K562 (cell line): ENCODE data around the gene FAM110D. TPM values are rescaled to one million over a fixed set of nuclear protein-coding genes. Genes with fewer than 3 reads are reported as not detected.

Source experiments
- C11orf30 ChIP-seq: fragments of 450-650 bp; IDR thresholded peaks from 2 replicates; pipeline ENCODE4 v1.6.1; 2016; ENCODE audit warnings: low read depth, mild to moderate bottlenecking
- COPS2 ChIP-seq: fragments of 450-650 bp; conservative IDR thresholded peaks from 2 replicates; pipeline ENCODE4 v1.6.1; 2016; ENCODE audit warnings: mild to moderate bottlenecking, moderate library complexity
- MAFG ChIP-seq: fragments of 450-650 bp; conservative IDR thresholded peaks from 2 replicates; pipeline ENCODE4 v1.6.1; 2016; ENCODE audit warnings: missing genetic modification characterization, missing compliant biosample characterization
- MYBL2 ChIP-seq, 2 experiments: fragments of 450-650 bp in 1 of 2; sonication (generic) in 1 of 2; formaldehyde crosslinking in 1 of 2; IDR thresholded peaks; 2 replicates each; pipeline versions ENCODE4 v1.6.1 to v1.8.1; 2017 to 2022; ENCODE audit warnings: borderline replicate concordance in 1 of 2, inconsistent platforms in 1 of 2, low read depth in 1 of 2, mild to moderate bottlenecking in 1 of 2, missing genetic modification reagents in 1 of 2, moderate library complexity in 1 of 2
- NR0B1 ChIP-seq: fragments of 450-650 bp; IDR thresholded peaks from one replicate; pipeline ENCODE4 v1.6.1; 2018; ENCODE audit warnings: mild to moderate bottlenecking, moderate library complexity; ENCODE audit not compliant: partially characterized antibody
- PHF21A ChIP-seq: fragments of 450-650 bp; IDR thresholded peaks from 2 replicates; pipeline ENCODE4 v1.6.1; 2017; ENCODE audit warnings: low read depth, borderline replicate concordance
- PPARD ChIP-seq: fragments of 250-450 bp; sonication (Bioruptor Pico); IDR thresholded peaks from 2 replicates; pipeline ENCODE4 v1.8.0; 2022; ENCODE audit warnings: inconsistent platforms, mild to moderate bottlenecking, moderate library complexity
- RB1 ChIP-seq: fragments of 450-650 bp; IDR thresholded peaks from 2 replicates; pipeline ENCODE4 v1.6.1; 2017; ENCODE audit warnings: low read depth, mild to moderate bottlenecking
- RBM39 ChIP-seq: fragments of 200-400 bp; formaldehyde crosslinking; optimal IDR thresholded peaks from 2 replicates; pipeline ENCODE3; 2018; ENCODE audit warnings: low read depth, low read length
- RFX7 ChIP-seq: fragments of 250-450 bp; sonication (Bioruptor Pico); IDR thresholded peaks from 2 replicates; pipeline ENCODE4 v1.5.1; 2021; ENCODE audit warnings: mild to moderate bottlenecking
- SMC3 ChIP-seq: conservative IDR thresholded peaks from 2 replicates; pipeline ENCODE4 v1.6.1; 2011; ENCODE audit warnings: low read depth, low read length, improper control_type of control experiment; ENCODE audit not compliant: insufficient read depth
- TBP ChIP-seq: optimal IDR thresholded peaks from 2 replicates; pipeline ENCODE3; 2011; ENCODE audit warnings: low read depth, low read length, improper control_type of control experiment
- TCFL5 ChIP-seq: fragments of 250-450 bp; sonication (Bioruptor Pico); conservative IDR thresholded peaks from 2 replicates; pipeline ENCODE4 v1.6.1; 2021; ENCODE audit warnings: mild to moderate bottlenecking, moderate library complexity, matching md5 sums
- ZFPM2 ChIP-seq: fragments of 250-450 bp; sonication (Bioruptor Pico); IDR thresholded peaks from 2 replicates; pipeline ENCODE4 v1.5.1; 2022; ENCODE audit warnings: mild to moderate bottlenecking
- ZNF311 ChIP-seq: fragments of 250-450 bp; sonication (Bioruptor Pico); IDR thresholded peaks from 2 replicates; pipeline ENCODE4 v1.4.0; 2020; ENCODE audit warnings: mild to moderate bottlenecking, moderate library complexity
- ZNF584 ChIP-seq: fragments of 200-800 bp; sonication (Bioruptor generic); IDR thresholded peaks from 2 replicates; pipeline ENCODE4 v1.6.1; 2016; ENCODE audit warnings: low read depth, mild to moderate bottlenecking, missing genetic modification characterization, missing compliant biosample characterization
- ZNF592 ChIP-seq: fragments of 450-650 bp; IDR thresholded peaks from 2 replicates; pipeline ENCODE4 v1.6.1; 2017; ENCODE audit warnings: antibody characterized with exemption, mild to moderate bottlenecking
- polyA plus RNA-seq, 8 experiments: library from polyadenylated mRNA; depleted of rRNA in 4 of 8; stranded (reverse) in 5 of 8; unstranded in 3 of 8; fragments of >200 nt; fragmentation: Nextera tagmentation in 2 of 8; fragmentation: Illumina TruSeq in 1 of 8; extraction: Ambion mirVana in 2 of 8; extraction: Trizol in 1 of 8; gene quantifications; 2 replicates each; pipeline versions ENCODE4 v1.2.1 to v1.2.3, GENCODE V29; 2011 to 2014; ENCODE audit warnings: inconsistent platforms in 1 of 8, missing spikeins in 1 of 8
- total RNA-seq, 7 experiments: library from RNA; depleted of rRNA in 6 of 7; stranded (reverse); fragments of >200 nt in 6 of 7; fragmentation: Illumina TruSeq in 2 of 7; extraction: Trizol in 2 of 7; gene quantifications; 2 replicates each; pipeline versions ENCODE4 v1.2.1 to v1.2.3, GENCODE V29; 2011 to 2021; ENCODE audit warnings: low replicate concordance in 1 of 7
- TF ChIP-seq, protein P1 (sequence below): conservative IDR thresholded peaks from 2 replicates; pipeline ENCODE4 v1.6.1; 2011; ENCODE audit warnings: low read depth, mild to moderate bottlenecking, low read length; ENCODE audit not compliant: control insufficient read depth
- TF ChIP-seq, protein P2 (sequence below): fragments of 250-450 bp; sonication (Bioruptor Pico); IDR thresholded peaks from 2 replicates; pipeline ENCODE4 v1.5.1; 2021; ENCODE audit warnings: mild to moderate bottlenecking

The FAM110D gene
- total and polyA plus RNA-seq, 9 of the 15 experiments (the other 6 are each of a cell fraction or from before 2014, with no cell fraction given), result 0.04 to 1.1 (median 0.33) TPM

DNA sequence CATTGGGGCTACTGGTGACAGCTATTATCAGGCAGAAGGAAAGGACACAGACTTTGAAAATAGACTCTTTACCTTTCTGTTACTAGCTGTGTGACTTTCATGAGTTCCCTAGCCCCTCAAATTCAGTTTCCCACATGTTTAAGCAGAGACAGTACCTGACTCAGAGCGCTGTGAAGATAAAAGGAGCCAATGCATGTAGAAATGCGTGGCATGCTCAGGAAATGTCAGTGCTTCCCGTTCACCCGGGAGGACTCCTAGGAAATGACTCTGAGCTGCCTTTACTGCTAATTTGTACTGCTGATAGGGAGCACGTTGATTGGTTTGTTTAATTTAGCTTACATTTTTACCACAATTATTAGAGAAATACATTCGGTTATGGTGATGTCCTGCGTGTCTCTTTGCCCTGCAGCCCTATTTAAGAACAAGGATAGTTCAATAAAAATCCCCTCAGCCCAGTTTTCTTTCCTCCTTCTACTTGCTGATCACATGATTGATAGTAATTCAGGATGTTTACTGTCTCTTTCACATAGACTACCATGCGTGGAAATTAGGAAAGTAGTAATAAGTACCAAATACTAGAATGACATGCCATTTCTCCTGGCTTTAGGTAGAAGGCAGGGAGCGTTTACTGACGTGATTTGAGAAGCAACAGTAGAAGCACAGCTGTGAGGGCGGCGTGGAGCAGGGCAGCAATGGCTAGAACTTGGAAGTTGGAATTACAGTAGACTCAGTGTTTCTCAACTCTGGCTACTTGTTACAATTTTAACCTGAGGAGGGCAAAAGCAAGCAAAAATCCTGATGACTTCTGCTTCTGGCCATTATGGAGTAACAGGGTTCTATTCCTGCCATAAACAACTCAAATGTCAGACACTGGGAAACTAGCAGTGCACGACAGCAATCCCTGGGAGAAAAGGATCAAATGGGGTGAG lies 31.4 kb upstream of the FAM110D start (continued):
- TF ChIP-seq NR0B1, result no peak
- TF ChIP-seq ZNF584, result peak; percentile 58; the same call in 1 of the 2 replicates
- 0 out of 2 replicates have a peak, but pooled peaks have one; percentile 13 for TF ChIP-seq ZFPM2 (CRISPR knock-in tag)
- TF ChIP-seq TCFL5 (CRISPR knock-in tag), result no peak
- TF ChIP-seq PHF21A, result no peak
- 0 out of 2 replicates have a peak, but pooled peaks have one; percentile 24 for TF ChIP-seq RB1
- TF ChIP-seq MYBL2 (IDR thresholded peaks at IDR 0.05; ENCODE audit: low read depth), result no peak
- no peak for TF ChIP-seq MYBL2 (CRISPR knock-in tag; IDR thresholded peaks at IDR 0.05; ENCODE audit: borderline replicate concordance)
- TF ChIP-seq, protein P1, sequence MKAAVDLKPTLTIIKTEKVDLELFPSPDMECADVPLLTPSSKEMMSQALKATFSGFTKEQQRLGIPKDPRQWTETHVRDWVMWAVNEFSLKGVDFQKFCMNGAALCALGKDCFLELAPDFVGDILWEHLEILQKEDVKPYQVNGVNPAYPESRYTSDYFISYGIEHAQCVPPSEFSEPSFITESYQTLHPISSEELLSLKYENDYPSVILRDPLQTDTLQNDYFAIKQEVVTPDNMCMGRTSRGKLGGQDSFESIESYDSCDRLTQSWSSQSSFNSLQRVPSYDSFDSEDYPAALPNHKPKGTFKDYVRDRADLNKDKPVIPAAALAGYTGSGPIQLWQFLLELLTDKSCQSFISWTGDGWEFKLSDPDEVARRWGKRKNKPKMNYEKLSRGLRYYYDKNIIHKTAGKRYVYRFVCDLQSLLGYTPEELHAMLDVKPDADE, result no peak
- peak; percentile 90 for TF ChIP-seq ZNF592
- TF ChIP-seq COPS2, result no peak
- no peak for TF ChIP-seq C11orf30
- TF ChIP-seq SMC3, result no peak
- no peak for TF ChIP-seq ZNF311 (CRISPR knock-in tag)
- TF ChIP-seq RFX7 (CRISPR knock-in tag), result peak; percentile 50; the same call in 1 of the 2 replicates
- TF ChIP-seq, protein P2, sequence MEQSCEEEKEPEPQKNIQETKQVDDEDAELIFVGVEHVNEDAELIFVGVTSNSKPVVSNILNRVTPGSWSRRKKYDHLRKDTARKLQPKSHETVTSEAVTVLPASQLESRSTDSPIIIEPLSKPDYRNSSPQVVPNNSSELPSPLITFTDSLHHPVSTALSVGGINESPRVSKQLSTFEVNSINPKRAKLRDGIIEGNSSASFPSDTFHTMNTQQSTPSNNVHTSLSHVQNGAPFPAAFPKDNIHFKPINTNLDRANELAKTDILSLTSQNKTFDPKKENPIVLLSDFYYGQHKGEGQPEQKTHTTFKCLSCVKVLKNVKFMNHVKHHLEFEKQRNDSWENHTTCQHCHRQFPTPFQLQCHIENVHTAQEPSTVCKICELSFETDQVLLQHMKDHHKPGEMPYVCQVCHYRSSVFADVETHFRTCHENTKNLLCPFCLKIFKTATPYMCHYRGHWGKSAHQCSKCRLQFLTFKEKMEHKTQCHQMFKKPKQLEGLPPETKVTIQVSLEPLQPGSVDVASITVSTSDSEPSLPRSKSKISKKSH (CRISPR knock-in tag), result no peak
- TF ChIP-seq RBM39, result no peak
- TF ChIP-seq TBP, result peak; percentile 66
- TF ChIP-seq MAFG (tag), result no peak; the same call in 1 of the 2 replicates
- no peak for TF ChIP-seq PPARD (CRISPR knock-in tag)
